NOMO-1 treated with dmso at 0.1 percent for 144 hours (cell line): ENCODE results near the gene SMIM43.
"Not testable (repeated sequence)": the region's sequence is repeated elsewhere in the genome, so short reads cannot be mapped to it uniquely, and the experiment has no call there.

Experiments used
- DNase-seq: peaks from one replicate; lab custom pipeline; 2025; ENCODE audit not compliant: unreplicated experiment; lab: John Stamatoyannopoulos, UW

The SMIM43 gene

DNA sequence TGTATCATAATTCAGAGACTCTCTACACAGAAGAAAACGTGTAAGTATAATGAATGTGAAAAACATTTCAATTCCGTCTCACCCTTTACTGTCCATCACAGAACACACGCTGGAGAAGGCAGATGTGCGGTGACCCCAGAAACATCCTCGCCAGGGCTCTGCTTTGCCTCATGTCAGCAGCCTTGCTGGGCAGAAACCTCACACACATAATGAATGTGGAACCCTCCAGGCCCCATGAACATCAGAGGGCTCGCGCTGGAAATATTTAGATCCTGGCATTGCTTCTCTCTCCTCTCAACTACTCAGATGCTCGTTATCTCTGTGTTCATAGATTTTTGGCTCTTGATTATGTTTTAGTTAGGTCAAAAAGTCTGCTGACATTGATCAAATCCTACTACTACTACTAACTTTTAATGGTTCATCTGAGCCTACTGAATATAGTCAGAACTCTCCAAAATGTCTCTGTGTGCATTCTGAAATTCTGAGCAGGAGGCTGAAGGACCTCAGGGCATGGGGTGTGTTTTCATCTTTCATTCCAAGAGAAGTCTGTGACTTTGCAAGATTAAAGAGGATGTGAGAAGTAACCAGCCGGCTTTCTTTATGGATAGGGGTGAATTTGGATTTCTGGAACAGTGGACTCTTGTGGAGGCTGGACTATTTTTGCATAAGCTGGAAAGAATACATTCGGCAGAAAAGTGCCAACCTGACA is 27.0 kb downstream of the SMIM43 start:
- no peak for DNase-seq

DNA sequence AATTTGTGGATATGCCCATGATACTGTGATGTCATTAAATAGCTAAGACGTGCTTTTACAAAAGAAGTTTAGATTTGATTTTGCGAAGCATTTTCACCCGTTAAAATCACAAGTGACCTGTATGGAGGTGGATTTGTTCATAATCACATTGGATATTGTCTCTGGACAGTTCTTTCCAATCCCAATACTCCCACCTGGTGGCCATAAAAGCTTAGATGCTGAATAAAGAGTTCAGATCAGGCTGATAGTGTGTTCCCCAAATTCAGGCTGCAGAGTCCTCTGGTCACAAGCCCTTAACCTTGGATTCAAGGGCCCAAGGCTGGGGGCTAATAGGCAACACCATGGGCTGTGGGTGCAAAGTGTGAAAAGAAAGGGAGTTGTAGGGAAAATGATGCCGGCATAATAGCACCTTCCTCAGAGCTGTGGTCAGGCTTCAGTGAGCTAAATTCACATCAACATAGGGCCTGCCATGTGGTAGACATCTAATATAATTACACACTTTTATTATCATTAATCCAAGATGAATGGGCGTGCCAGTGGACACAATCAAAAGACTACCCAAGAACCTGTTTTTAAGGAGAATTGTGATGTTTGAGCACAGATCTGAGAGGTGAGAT is 28.1 kb downstream of the SMIM43 start:
- DNase-seq: no peak

DNA sequence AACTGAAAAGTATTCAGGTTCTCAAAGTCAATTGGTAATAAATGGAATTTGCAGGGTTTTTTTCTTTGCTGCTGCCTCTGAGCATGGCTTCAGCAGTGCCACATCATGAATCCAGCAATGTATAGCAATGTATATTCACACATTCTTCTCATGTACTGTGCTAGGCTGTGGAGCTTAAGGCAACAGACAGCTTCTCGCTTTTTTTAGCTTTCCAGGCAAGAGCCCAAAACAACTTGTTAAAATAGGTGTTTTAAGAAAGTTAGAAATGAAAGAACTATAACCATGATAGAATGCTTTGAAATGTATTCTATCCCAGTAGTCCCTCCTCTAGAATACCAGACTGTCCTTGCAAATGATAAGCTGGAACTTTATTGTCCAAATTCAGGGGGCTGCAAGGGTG is 30.4 kb downstream of the SMIM43 start:
- no peak for DNase-seq

DNA sequence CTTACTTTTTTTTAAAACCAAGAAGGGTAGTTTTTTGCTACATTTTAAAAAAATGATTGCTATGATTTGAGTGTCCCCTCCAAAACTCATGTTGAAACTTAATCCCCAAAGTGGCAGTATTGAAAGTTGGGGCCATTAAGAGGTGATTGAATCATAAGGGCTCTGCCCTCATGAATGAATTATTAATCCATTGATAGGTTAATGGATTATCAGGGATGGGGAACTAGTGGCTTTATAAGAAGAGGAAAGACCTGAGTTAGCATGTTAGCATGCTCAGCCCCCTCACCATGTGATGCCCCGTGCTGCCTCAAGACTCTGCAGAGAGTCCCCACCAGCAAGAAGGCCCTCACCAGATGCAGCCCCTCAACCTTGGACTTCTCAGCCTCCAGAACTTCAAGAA is 31.0 kb downstream of the SMIM43 start:
- no peak for DNase-seq

DNA sequence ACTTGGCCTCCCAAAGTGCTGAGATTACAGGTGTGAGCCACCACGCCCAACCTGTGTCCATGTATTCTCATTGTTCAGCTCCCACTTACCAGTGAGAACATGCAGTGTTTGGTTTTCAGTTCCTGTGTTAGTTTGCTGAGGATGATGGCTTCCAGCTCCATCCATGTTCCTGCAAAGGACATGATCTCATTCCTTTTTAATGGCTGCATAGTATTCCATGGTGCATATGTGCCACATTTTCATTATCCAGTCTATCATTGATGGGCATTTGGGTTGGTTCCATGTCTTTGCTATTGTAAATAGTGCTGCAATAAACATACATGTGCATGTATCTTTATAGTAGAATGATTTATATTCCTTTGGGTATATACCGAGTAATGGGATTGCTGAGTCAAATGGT is 35.2 kb downstream of the SMIM43 start:
- DNase-seq: not testable (repeated sequence)

DNA sequence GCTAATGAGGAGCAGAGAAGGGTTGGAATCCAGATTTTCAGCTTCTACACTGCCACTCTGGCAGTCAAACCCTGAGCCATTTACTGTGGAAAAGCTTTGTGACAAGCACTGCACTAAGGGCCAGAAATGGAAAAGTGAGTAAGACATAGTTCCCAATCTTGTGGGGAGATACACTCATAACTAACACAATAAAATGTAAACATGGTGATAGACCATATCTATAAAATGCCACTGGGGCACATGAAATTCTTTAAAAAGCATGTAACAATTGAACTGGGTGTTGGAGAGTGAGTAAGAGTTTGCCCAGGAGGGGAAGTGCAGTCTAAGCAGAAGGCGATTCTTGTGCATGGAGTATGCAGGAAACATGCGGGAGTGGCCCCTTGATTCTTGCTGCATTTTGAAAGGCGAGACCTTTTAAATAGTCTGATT is 36.2 kb downstream of the SMIM43 start:
- DNase-seq: no peak

DNA sequence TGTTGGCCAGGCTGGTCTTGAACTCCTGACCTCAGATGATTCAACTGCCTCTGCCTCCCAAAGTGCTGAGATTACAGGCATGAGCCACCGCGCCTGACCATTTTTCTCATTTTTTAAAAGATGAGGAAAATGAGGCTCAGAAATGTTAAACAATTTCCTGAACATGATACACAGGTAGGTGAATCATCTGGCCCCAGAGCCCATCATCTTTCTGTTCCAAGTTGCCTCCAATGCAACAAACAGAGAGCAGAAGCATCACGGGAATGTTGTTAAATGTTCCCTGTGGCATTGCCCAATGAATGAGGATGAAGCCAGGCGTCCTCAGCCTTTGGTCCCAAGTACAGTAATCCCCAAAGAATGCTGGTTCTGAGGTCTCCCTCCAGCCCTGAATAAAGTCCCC is 36.9 kb downstream of the SMIM43 start:
- DNase-seq: no peak

DNA sequence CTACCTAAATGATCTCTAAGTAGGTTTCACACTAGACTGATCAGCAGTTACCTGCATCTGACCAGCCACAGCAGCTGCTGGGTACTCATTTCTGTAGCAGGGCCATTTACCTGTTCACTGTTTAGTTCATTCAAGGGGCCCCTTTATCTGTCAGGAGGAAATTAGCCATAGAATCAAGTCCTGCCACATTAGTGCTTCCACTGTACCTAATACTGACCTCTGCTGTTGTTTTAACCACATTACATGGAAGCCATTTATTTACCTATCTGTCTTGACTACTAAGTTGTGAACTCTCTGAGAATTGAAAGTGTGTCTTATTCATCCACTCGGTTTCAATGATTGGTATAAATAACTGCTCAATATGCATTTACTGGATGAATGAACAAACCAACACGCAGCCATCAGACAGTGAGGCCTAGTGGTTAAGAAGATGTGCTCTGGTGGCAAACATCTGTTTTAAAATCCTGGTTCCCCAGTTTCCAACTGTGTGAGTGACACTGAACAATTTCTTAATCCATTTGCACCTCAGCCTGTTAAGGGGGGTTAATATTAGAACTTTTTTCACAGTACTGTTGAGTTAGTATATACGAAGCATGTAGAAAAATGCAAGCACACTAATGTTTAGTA is 38.2 kb downstream of the SMIM43 start:
- DNase-seq: peak; percentile 1

DNA sequence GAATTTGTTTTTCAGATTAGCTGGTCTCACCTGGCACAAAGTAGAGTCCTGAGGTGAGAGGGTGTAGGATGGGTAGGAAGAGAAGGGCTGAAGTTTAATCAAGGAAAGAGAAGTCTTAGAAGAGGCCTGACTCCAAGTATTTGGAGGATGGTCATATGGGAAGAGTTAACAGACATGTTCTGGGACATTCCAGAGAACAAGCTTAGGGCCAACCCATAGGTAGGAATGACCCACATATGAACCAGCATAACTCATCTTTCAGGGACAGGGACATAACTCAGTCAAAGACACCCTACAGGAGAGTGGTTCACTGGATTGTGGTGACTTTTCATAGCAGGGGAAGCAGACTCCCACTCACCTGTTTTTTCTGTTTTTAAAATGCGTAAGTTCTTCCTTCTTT is 40.3 kb downstream of the SMIM43 start:
- DNase-seq: no peak

DNA sequence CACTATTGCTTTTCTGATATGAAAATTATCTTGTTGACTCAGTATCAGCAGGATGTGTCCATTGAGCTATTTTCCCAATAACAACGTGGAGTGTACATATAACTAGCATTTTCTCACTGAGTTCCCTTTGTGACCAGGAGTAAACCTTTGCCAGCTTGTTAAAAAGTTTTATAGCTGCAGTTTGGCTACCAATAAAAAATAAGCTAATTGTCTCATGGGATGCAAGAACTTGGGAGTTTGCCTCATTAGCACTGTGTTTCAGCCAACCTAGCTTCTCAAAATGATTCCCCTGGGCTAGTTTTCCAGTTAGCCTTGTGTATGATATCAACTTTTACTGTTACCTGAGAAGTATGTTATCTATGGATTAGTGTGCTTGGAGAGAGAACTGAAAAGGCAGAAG is 43.3 kb downstream of the SMIM43 start:
- DNase-seq: no peak

DNA sequence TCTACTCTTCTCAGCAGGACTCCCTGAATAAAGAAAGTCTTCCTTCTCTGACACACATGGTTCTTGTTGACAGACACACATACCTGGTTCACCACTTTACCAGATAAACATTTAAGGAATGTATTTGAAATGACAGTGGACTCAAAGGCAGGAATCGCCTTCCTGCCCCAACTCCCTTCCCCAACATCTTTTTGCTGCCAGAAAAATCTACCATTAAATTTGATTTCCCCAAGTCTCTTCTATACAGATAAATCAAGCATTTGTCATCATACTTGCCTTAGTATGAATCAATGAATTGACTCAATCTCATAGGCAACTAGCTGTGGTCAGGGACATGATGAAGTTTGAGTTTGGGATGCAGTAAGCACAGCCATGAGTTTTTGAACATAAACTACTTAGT is 44.9 kb downstream of the SMIM43 start:
- no peak for DNase-seq

DNA sequence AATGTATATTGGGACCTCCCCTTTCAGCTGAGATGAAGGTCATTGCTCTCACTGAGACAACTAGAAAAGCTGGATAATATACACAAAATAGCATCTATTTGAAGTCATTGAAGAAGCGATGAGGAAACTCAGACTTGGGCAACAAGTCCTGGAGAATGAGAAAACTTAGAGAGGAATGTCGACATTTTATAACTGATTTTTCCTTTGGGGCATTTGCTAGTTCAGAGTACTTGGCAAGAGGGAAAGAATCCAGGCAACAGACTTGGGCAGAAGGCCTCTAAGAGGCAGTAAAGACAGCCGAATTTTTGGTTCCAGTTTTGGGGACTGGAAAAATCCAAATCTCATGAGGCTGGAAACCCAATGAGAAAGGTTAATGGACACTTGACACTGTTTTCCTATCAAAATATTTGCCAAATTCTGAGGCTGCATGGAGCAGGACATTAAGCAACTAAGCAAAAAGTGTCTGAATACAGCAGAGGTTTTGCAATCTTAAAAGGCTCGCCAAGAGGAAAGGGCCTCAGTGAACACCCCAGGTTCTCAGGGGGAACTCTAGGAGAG is 47.2 kb downstream of the SMIM43 start:
- no peak for DNase-seq

DNA sequence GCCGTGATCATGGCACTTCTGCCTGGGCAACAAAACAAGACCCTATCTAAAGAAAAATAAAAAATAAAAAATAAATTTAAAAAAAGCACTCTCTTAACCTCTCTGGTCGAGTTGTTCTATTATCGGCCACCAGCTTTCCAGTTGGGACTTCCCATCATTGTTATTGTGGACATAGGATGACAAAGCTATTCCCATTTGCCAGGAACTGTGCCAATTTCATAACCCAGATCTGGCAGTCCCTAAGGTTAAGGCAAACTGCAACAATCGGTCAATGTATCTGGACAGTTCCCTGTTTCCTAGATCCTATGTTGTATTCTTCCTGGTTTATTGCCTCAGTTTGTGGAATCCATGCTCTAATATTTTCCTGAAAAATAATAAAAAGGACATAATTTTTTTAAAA is 50.4 kb downstream of the SMIM43 start:
- DNase-seq: no peak

DNA sequence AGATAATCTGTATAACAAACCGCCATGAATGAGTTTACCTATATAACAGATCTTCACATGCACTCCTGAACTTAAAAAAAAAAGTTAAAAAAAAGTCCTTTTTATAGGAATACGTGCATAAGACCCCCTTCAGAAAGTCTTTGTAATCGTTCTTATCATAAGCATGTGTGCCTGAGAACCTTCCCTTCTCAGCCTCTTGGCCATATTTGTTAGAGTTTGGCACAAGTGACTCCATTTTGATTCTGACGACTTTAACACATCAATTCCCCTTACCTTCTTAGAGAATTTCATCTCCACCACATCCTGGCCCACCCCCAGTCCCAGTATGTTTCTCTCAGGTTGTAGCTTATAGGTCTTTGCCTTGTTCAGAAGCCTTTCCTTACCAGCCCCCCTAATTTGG is 52.2 kb downstream of the SMIM43 start:
- DNase-seq: no peak

DNA sequence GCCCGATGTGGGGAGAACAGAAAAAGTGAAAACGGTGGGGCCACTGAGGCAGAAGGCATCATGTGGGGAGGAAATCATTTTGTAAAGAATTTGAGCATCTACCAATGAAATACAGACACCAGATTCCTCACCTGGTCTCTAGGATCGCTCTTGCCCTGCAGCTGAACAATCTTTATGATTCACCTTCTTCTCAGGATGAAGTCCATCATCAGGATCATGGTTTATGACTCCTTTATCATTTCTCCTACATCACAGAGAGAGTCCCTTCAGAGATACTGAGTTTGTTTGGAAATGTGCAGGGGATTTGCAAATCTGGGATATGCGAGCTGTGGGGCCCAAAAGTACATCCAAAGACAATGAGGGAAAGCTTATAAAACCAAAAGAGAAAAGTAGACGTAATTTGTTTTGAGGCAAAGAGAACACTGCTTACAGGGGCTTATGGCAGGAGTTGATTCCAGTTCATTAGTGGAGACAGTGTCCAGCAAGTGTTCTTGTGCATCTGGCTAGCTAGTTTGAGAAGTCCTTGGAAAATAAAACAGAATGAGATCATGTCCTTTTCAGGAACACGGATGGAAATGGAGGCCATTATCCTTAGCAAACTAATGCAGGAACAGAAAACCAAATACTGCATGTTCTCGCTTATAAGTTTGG is 52.8 kb downstream of the SMIM43 start:
- DNase-seq: no peak

DNA sequence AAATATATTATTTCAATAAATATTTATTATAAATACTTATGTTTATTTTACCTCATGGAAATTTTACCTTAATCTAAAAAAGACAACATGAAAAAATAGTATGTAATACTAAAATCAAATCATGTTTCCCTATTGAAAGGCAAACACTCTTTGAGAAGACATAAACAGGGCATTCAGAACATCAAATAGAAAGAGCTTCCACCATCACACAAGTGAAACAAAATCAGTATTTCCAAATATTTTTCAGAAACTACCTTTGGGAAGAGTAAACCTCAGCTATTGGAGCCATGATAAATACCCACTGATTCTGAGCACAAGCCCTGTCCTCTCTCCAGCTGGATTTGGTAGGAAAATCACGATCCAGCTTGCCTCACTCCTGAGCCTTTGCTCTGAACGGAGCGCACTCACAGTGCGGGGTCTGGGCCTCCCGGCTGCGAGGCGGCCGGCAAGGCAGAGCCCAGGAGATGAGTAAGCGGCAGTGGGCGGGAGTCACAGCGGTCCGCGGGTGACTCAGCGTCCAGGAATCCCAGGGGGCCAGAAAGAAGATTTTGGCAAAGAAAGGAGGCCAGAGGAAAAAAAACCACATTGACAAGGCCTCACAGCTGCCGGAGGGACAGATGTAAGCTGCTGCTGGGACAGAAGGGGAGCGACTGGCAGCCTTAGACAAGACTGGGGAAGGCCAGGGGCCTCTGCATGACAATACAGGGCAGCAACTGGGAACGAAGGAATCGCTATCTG is 53.5 kb downstream of the SMIM43 start:
- peak; percentile 20 for DNase-seq

DNA sequence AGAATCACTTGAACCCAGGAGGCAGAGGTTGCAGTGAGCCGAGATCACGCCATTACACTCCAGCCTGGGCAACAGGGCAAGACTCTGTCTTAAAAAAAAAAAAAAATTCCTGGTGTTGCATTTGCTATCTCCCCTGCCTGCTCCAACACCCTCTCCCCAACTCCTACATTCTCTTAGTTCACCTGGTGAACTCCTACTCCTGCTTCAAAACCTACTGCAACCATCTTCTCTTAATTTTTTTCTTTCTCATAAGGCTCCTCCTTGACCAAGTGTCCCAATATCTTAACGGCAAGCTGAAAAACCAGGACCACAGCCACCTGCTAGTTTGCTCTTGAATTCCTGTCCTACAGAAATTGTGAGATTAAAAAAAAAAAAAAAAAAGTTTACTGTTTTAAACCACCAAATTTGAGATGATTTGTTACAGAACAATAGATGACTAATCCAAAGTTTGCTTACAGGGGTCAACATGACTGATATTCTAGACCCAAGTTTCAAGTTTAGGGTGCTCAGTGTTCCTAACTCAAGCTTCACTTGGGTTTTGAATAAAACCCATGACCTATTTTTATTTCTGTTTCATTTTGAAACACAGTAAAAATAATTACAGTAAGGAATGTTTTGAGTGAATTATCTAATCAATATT is 55.1 kb downstream of the SMIM43 start:
- no peak for DNase-seq
